Measurements from ENCODE around the gene MAGI2.

Gene MAGI2

DNA sequence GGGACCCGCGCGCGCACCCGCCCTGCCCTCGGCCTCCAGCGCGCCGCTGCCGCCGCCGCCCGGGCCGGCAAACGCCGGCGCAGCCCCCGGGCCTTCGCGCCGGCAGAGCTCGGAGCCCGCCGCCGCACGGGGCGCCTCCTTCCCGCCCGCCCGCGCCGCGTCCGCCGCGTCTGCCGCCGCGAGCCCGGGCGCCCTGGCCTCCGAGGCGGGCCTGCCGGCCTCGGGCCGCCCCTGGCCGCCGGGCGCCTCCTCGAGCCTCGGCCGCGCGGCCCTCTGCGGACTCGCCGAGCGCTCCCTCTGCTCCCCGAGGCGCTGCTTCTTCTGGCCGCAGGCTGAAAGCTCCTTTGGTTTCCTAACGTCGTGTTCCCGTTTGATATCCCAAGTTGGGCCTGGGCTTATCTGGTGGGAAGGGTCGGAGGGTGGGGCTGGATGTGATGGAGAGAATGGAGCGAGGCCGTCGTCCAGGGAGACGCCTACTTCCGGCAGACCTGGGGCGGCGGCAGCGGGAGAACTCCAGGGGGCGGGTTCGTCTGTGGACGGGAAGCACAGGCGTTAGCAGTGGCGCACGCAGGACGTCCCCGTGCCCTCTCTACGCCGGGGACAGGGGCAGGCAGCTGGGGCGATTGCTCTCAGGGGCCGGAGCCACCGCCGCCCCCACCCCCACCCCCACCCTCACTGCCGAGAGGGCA, 1433.9 kb downstream of the MAGI2 start:
- peak; percentile 79 for DNase-seq (ENCODE audit: low read depth)
- H3K4me3 ChIP-seq (ENCODE audit: low read depth, low read length) = peak overlapping the region; percentile 70
- TF ChIP-seq CTCF (conservative IDR thresholded peaks at IDR 0.05; ENCODE audit: low read depth, low read length) = peak; percentile 32

GRCh38 chr7:78018641-78019446, 1434.6 kb downstream of the MAGI2 start:
- peak; percentile 35 for DNase-seq (ENCODE audit: low read depth)
- peak overlapping the region; percentile 70 for H3K4me3 ChIP-seq (ENCODE audit: low read depth, low read length)
- peak; percentile 31 for TF ChIP-seq CTCF (conservative IDR thresholded peaks at IDR 0.05; ENCODE audit: low read depth, low read length)

DNA sequence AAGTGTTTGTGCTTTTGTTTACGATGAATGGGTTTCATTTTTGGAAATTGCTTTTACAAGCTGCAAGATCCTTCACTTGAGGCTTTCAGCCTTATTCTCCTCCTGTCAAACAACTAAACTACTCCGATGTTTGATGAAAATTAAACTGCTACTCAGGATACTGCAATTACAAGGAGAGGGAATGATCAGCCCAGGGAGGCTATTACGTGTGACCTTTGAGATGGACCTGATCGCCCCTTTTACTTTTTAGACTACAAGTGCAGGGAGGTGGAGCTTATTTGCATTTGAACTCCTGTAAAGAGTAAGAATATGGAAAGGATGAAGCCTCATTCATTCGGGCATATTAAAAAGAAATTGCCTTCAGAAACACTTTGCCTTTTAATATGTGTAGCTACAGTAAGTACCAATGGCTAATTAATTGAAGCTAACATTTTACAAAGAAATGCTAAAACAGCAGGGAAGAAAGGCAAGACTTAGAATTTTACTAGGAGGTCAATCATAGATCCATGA, 1435.8 kb downstream of the MAGI2 start:
- no peak for TF ChIP-seq CTCF (conservative IDR thresholded peaks at IDR 0.05; ENCODE audit: low read depth, low read length)
- no peak for DNase-seq (ENCODE audit: low read depth)
- no peak overlapping the region for H3K4me3 ChIP-seq (ENCODE audit: low read depth, low read length)

DNA sequence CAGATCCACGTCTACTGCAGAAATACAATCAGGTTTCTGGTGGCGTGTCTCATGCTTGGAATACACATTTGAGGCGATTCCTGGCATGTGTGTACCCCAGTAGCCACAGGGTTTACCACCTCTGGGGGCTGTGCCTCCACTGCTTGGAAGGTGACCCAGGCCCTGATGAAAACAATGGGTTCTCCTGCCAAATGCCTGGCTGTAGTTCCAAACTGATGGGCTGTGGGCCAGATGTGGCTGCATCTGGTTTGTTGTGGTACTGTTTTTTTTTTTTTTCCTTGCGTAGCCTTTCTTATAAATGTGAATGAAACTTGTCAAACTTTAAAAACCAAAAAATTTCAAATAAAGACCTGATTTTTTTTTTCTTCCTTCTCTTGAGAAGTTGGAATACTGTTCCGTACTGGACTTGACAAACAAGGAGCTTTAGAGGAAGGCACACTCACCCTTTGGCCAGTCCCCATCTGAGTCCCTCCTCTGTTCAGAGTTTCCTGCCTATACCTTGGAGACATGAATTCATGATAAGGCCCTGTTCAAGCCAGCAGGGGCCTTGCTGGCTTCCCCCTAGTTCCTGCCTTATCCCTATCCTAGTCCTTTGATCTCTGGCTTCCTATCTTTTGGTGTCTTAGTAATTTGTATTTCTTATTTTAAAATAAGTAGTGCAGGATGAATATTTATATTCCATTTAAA, 1437.8 kb downstream of the MAGI2 start:
- no peak for DNase-seq (ENCODE audit: low read depth)
- TF ChIP-seq CTCF (conservative IDR thresholded peaks at IDR 0.05; ENCODE audit: low read depth, low read length) = no peak

GRCh38 chr7:78014401-78014800, 1439.1 kb downstream of the MAGI2 start:
- no peak for DNase-seq (ENCODE audit: low read depth)
- no peak overlapping the region for H3K4me3 ChIP-seq (ENCODE audit: low read depth, low read length)
- no peak for TF ChIP-seq CTCF (conservative IDR thresholded peaks at IDR 0.05; ENCODE audit: low read depth, low read length)

More for the DNA sequence above, 1437.8 kb downstream of the MAGI2 start:
- H3K4me3 ChIP-seq (ENCODE audit: low read depth, low read length) = no peak overlapping the region

- DNase-seq (ENCODE audit: low read depth) = no peak
- TF ChIP-seq CTCF (conservative IDR thresholded peaks at IDR 0.05; ENCODE audit: low read depth, low read length) = no peak
- no peak overlapping the region for H3K4me3 ChIP-seq (ENCODE audit: low read depth, low read length)
These were observed 1440.1 kb downstream of the MAGI2 start for GRCh38 chr7:78013386-78013785.

All from choroid plexus epithelial cell (primary cell).